Measurements from ENCODE around the gene FAM209B.
"Not testable (repeated sequence)": the region's sequence is repeated elsewhere in the genome, so short reads cannot be mapped to it uniquely, and the experiment has no call there.

FAM209B gene

GRCh38 chr20:56542489-56543030 lies 9.5 kb downstream of the FAM209B start:
- no peak for DNase-seq

- DNase-seq, result no peak
Observed at GRCh38 chr20:56551571-56551970, 18.5 kb downstream of the FAM209B start.

- no peak for DNase-seq
Observed at GRCh38 chr20:56552911-56553629, 20.0 kb downstream of the FAM209B start.

GRCh38 chr20:56554869-56555268 lies 21.8 kb downstream of the FAM209B start:
- no peak for DNase-seq

- no peak for DNase-seq
Observed at GRCh38 chr20:56558968-56559367, 25.9 kb downstream of the FAM209B start.

GRCh38 chr20:56564526-56564925 lies 31.5 kb downstream of the FAM209B start:
- not testable (repeated sequence) for DNase-seq

GRCh38 chr20:56565511-56565910 lies 32.5 kb downstream of the FAM209B start:
- no peak for DNase-seq

- DNase-seq, result no peak
Observed at GRCh38 chr20:56566621-56567020, 33.6 kb downstream of the FAM209B start.

GRCh38 chr20:56570832-56571231 lies 37.8 kb downstream of the FAM209B start:
- DNase-seq, result no peak

GRCh38 chr20:56572172-56572571 lies 39.1 kb downstream of the FAM209B start:
- DNase-seq, result no peak

GRCh38 chr20:56573986-56574385 lies 40.9 kb downstream of the FAM209B start:
- DNase-seq, result no peak

GRCh38 chr20:56574531-56575142 lies 41.6 kb downstream of the FAM209B start:
- no peak for DNase-seq

GRCh38 chr20:56575157-56575556 lies 42.1 kb downstream of the FAM209B start:
- no peak for DNase-seq

GRCh38 chr20:56575961-56576360 lies 42.9 kb downstream of the FAM209B start:
- no peak for DNase-seq

GRCh38 chr20:56579301-56579710 lies 46.3 kb downstream of the FAM209B start:
- no peak for DNase-seq

GRCh38 chr20:56580226-56580625 lies 47.2 kb downstream of the FAM209B start:
- no peak for DNase-seq

GRCh38 chr20:56581701-56582100 lies 48.7 kb downstream of the FAM209B start:
- no peak for DNase-seq

GRCh38 chr20:56582542-56582941 lies 49.5 kb downstream of the FAM209B start:
- DNase-seq, result no peak

- DNase-seq, result no peak
Observed at GRCh38 chr20:56584916-56585315, 51.9 kb downstream of the FAM209B start.

All from activated naive CD4-positive, alpha-beta T cell treated with anti-CD3 and anti-CD28 coated beads, Interleukin-2, amount 50 U/mL, for 16 hours (primary cell).